Fibroblast of the aortic adventitia (primary cell): ENCODE measurements around the gene DNAJB13. TPM values are rescaled to one million over a fixed set of nuclear protein-coding genes. Genes with fewer than 3 reads are reported as not detected.

Experiments used
- DNase-seq: peaks from one replicate; pipeline ENCODE4 v3.0.0-alpha.2; 2010; ENCODE audit warnings: low read depth
- H3K4me3 ChIP-seq: 2 replicates; pipeline ENCODE4 v1.5.1; 2011; ENCODE audit warnings: low read depth, mild to moderate bottlenecking, control low read depth, low read length, moderate library complexity
- CTCF ChIP-seq: IDR thresholded peaks from 2 replicates; pipeline ENCODE4 v1.5.1; 2011; ENCODE audit warnings: mild to moderate bottlenecking, low read length, control low read depth, inconsistent platforms; ENCODE audit not compliant: insufficient read depth
- total RNA-seq: library from RNA; depleted of rRNA; stranded (reverse); fragments of >200 nt; gene quantifications from 2 replicates; pipeline ENCODE4 v1.2.3, GENCODE V29; 2012; ENCODE audit warnings: low replicate concordance

DNAJB13 gene
- total RNA-seq, 1 donor: not detected

- DNase-seq: no peak
- H3K4me3 ChIP-seq: no peak overlapping the region
- no peak for TF ChIP-seq CTCF
Measured at GRCh38 chr11:74017631-74018030, 66.8 kb downstream of the DNAJB13 start.

GRCh38 chr11:74018331-74019005 lies 67.6 kb downstream of the DNAJB13 start:
- peak; percentile 91 for DNase-seq
- H3K4me3 ChIP-seq: no peak overlapping the region
- no peak for TF ChIP-seq CTCF

GRCh38 chr11:74019104-74019738 lies 68.4 kb downstream of the DNAJB13 start:
- DNase-seq: no peak
- H3K4me3 ChIP-seq: no peak overlapping the region
- TF ChIP-seq CTCF: no peak

- DNase-seq: no peak
- TF ChIP-seq CTCF: no peak
- no peak overlapping the region for H3K4me3 ChIP-seq
Measured at GRCh38 chr11:74019860-74020259, 69.0 kb downstream of the DNAJB13 start.

Other genes with a start within 250 kb of the DNAJB13 start
- 68.4 and 158 TPM in 2 replicates for gene RAB6A, start 190.0 kb upstream of the DNAJB13 start, total RNA-seq
- gene MRPL48, start 163.2 kb upstream of the DNAJB13 start, total RNA-seq: 39.7 and 45.6 TPM in 2 replicates
- gene COA4, start 74.2 kb upstream of the DNAJB13 start, total RNA-seq: 54.2 and 70.8 TPM in 2 replicates
- 9.2 and 11.1 TPM in 2 replicates for gene PAAF1, start 74.0 kb upstream of the DNAJB13 start, total RNA-seq
- gene UCP2, start 31.8 kb downstream of the DNAJB13 start, total RNA-seq: 1.5 TPM in 1 of 2 replicates, not detected in the other
- 0.54 TPM in 1 of 2 replicates, not detected in the other for gene UCP3, start 58.1 kb downstream of the DNAJB13 start, total RNA-seq
- 8.2 and 21.7 TPM in 2 replicates for gene C2CD3, start 220.0 kb downstream of the DNAJB13 start, total RNA-seq
- 20.8 and 22.4 TPM in 2 replicates for gene PPME1, start 220.3 kb downstream of the DNAJB13 start, total RNA-seq